Activated CD4-positive, alpha-beta memory T cell treated with anti-CD3 and anti-CD28 coated beads for 36 hours (primary cell): ENCODE data around the gene SPATA19. TPM values are rescaled to one million over a fixed set of nuclear protein-coding genes. Genes with fewer than 3 reads are reported as not detected.

Experiments
- CTCF ChIA-PET: fragments of 350-600 bp; sonication (Branson Sonifier 250); formaldehyde crosslinking; loops from one replicate; lab custom pipeline; 2021; ENCODE audit warnings: antibody characterized with exemption, inconsistent platforms; lab: Charles Lee
- POLR2A ChIA-PET: fragments of 350-600 bp; sonication (Branson Sonifier 250); formaldehyde crosslinking; loops from one replicate; lab custom pipeline; 2021; ENCODE audit warnings: antibody characterized with exemption; lab: Charles Lee
- DNase-seq: peaks from one replicate; pipeline ENCODE4 v3.0.0-alpha.2; 2020
- H3K27ac Mint-ChIP-seq: one replicate; pipeline ENCODE4 v1.8.0; 2021; ENCODE audit warnings: mixed read lengths
- H3K27me3 Mint-ChIP-seq: one replicate; pipeline ENCODE4 v1.8.0; 2021; ENCODE audit warnings: mixed read lengths
- H3K36me3 Mint-ChIP-seq: one replicate; pipeline ENCODE4 v1.8.0; 2021; ENCODE audit warnings: mixed read lengths
- H3K4me1 Mint-ChIP-seq: one replicate; pipeline ENCODE4 v1.8.0; 2021; ENCODE audit warnings: low read depth, mixed read lengths
- H3K4me3 Mint-ChIP-seq: one replicate; pipeline ENCODE4 v1.8.0; 2021; ENCODE audit warnings: mild to moderate bottlenecking, mixed read lengths
- H3K9me3 Mint-ChIP-seq: one replicate; pipeline ENCODE4 v1.8.0; 2021; ENCODE audit warnings: mixed read lengths
- intact Hi-C: fragments of 100-400 bp; cut with micrococcal nuclease; formaldehyde crosslinking; loops from one replicate; pipeline ENCODE4 v1.15.1; 2023
- total RNA-seq, 2 experiments: library from RNA; stranded (reverse); gene quantifications; one replicate each; pipeline ENCODE4 v1.2.3, GENCODE V29; 2021

The SPATA19 gene
- total RNA-seq, 2 experiments from 2014 or later, result not detected

DNA sequence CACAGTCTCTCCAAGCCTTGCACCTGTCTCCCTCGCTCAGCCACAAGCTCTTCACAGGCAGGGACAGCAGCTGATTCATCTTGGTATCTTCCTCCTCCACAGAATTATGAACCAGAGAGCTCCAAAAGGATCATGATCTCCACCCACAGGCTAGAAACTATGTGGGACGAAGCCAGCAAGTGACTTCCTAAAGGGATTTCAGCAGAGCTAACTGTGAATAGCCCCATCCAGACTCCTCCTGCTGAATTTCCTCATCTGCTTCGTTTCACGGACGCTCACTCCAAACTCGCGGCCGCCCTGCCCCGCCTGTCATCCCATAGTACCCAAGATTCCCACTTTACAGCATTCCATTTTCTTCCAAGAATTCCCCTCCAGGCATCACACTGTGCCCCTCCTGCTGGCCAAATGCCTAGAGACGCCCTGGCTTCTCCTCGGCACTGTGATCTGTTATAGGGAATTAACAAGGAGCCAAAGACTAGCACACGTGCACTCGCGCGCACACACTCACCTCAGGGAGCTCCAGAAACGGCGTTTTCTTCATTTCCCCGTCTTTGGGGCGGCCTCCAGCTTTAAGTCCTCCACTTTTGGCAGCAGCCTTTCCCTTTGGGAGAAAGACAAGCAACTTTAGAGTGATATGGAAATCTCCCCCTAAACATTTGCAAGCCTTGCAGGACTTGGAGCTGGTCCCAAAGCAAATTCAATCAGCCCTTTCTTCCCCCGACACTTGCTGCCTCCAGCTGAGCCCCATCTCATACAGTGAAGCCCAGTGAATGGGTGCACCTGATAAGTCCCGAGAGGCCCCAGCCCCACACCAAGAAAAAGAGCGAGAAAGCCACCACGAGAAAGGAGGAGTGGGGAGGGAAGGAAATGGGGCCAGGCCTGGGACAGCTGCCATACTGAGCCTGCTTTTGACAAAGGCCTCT, 35.5 kb downstream of the SPATA19 start:
- no peak overlapping the region for H3K4me3 Mint-ChIP-seq
- no peak for DNase-seq
- H3K27ac Mint-ChIP-seq, result no peak overlapping the region
- H3K4me1 Mint-ChIP-seq, result no peaks in the 10 kb centered on the region
- intact Hi-C loops, result no loop called here
- H3K27me3 Mint-ChIP-seq, result peaks cover 12% of the 10 kb centered on the region
- H3K36me3 Mint-ChIP-seq, result no peaks in the 10 kb centered on the region
- ChIA-PET POLR2A (no interaction called here), CTCF (no interaction called here)
- no peaks in the 10 kb centered on the region for H3K9me3 Mint-ChIP-seq

DNA sequence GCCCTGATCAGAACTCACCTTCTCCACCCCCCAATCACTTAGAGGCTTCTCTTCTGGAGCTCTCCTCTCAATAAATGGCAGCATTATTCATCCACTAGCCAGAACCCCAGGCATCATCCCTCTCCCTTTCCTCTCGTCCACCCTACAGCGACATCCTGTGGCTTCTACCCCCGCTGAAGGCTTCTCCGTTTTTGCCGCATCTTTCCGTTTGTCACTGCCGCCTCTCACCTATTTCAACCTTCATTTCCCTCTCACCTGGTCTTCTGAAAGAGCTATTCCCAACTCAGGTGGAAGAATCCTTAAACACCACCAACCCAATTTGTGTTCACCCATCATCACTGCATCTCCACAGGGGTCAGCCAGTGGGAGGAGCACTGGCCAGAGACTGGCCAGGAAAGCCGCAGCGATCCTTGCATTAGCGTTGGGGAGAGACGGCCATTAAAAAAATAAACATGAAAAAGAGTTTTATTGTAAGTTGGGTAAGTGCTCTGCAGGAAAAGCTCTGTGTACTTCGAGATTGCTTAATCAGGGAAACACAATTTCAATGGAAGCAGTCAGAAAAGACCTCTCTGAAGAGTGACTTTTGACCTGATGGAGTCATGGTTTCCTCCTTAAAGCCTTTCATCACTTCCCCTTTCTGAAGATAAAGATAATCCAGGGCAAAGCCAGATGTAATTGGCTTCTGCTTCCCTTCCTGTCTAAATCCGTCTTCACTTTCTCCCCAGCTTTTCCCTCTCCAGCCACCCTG, 36.7 kb downstream of the SPATA19 start:
- H3K27ac Mint-ChIP-seq, result no peak overlapping the region
- H3K4me1 Mint-ChIP-seq, result no peaks in the 10 kb centered on the region
- H3K27me3 Mint-ChIP-seq, result peaks cover 8% of the 10 kb centered on the region
- H3K36me3 Mint-ChIP-seq, result no peaks in the 10 kb centered on the region
- POLR2A ChIA-PET, result no interaction called here
- intact Hi-C loops, result no loop called here
- CTCF ChIA-PET, result no interaction called here
- no peak overlapping the region for H3K4me3 Mint-ChIP-seq
- DNase-seq, result no peak
- H3K9me3 Mint-ChIP-seq, result no peaks in the 10 kb centered on the region

DNA sequence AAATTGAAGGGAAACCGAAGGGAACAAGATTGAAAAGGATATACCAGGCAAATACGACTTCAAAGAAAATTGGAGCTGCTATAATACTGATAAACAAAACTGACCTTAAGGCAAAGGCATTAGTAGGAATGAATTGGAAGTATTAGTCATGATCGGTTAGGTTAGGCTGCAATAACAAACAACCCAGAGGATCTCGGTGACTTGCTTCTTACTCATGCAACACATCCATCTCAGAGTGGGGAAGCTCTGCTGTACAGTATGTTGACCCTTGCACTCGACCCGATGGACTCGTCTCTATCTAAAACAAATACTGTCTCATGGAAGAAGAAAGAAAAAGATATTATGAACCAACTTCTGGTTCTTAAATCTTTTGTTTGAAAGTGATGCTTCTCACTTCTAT, 42.3 kb downstream of the SPATA19 start:
- POLR2A ChIA-PET, result no interaction called here
- H3K4me3 Mint-ChIP-seq, result no peak overlapping the region
- no peaks in the 10 kb centered on the region for H3K36me3 Mint-ChIP-seq
- intact Hi-C loops, result no loop called here
- H3K27me3 Mint-ChIP-seq, result peaks cover 7% of the 10 kb centered on the region
- CTCF ChIA-PET, result no interaction called here
- no peaks in the 10 kb centered on the region for H3K4me1 Mint-ChIP-seq
- DNase-seq, result no peak
- no peak overlapping the region for H3K27ac Mint-ChIP-seq
- H3K9me3 Mint-ChIP-seq, result no peaks in the 10 kb centered on the region

DNA sequence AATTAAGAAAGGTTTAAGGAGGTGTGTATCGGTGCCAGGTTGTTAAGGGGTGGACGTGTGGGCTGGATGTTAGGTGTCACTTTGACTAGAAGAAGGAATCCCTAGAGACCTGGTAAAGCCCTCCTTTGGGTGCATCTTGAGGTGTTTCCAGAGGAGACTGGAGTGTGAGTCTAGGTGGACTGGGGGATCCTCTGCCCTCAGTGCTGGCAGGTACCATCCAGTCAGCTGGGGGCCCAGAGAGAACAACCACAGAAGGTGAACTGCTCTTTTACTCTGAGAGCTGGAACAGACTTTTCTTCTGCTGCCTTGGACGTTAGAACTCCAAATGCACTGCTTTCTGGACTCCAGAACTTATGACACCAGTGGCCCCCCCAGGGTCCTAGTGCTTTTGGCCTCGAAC, 44.0 kb downstream of the SPATA19 start:
- DNase-seq, result no peak
- POLR2A ChIA-PET, result no interaction called here
- Mint-ChIP-seq H3K27ac (no peak overlapping the region), H3K9me3 (no peaks in the 10 kb centered on the region), H3K27me3 (peaks cover 6% of the 10 kb centered on the region), H3K36me3 (no peaks in the 10 kb centered on the region), H3K4me3 (no peak overlapping the region), H3K4me1 (no peaks in the 10 kb centered on the region)
- CTCF ChIA-PET, result no interaction called here
- intact Hi-C loops, result no loop called here

DNA sequence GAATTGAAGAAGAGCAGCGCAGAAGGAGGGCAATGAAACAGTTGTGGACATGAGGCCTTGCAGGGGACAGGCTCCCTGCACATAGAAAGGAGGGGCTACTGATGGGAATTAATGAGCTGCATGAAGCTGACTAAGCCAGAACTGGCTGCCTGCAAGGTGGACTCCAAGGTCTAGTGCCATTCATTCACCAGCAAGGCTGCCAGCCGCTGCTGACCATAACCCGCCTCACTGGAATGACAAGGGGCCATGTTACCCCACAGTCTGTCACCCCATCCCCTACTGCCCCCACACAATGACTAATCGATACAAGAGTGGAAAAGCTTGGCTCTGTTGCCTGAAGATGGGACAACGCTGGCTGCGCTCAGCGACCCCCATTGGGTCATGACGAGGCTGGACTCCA, 44.6 kb downstream of the SPATA19 start:
- no peak overlapping the region for H3K27ac Mint-ChIP-seq
- CTCF ChIA-PET, result no interaction called here
- intact Hi-C loops, result no loop called here
- no peak for DNase-seq
- POLR2A ChIA-PET, result no interaction called here
- peaks cover 3% of the 10 kb centered on the region for H3K27me3 Mint-ChIP-seq
- H3K9me3 Mint-ChIP-seq, result no peaks in the 10 kb centered on the region
- no peaks in the 10 kb centered on the region for H3K36me3 Mint-ChIP-seq
- no peaks in the 10 kb centered on the region for H3K4me1 Mint-ChIP-seq
- H3K4me3 Mint-ChIP-seq, result no peak overlapping the region

DNA sequence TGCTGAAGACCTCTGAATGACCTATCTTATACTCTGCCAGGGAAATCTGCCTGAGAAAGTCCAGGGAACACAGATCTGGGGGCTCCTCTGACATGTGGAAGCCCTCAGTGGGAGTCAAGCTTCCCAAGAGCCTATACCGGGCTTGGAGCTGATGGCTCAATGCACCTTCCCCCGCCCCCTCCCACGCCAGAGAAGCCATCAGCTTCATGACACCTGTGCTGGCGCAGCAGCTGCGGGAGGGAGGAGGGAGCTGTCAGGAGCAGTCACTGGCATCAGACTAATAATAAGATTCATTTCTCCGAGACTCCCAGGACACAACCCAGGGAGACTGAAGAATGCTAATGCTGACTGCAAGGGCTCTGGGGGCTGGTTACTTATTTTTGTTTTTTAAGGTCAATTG, 47.8 kb downstream of the SPATA19 start:
- peaks cover 17% of the 10 kb centered on the region for H3K9me3 Mint-ChIP-seq
- H3K4me1 Mint-ChIP-seq, result no peaks in the 10 kb centered on the region
- peaks cover 3% of the 10 kb centered on the region for H3K27me3 Mint-ChIP-seq
- ChIA-PET CTCF (no interaction called here), POLR2A (no interaction called here)
- intact Hi-C loops, result no loop called here
- no peak for DNase-seq
- H3K36me3 Mint-ChIP-seq, result no peaks in the 10 kb centered on the region
- H3K4me3 Mint-ChIP-seq, result no peak overlapping the region
- H3K27ac Mint-ChIP-seq, result no peak overlapping the region

DNA sequence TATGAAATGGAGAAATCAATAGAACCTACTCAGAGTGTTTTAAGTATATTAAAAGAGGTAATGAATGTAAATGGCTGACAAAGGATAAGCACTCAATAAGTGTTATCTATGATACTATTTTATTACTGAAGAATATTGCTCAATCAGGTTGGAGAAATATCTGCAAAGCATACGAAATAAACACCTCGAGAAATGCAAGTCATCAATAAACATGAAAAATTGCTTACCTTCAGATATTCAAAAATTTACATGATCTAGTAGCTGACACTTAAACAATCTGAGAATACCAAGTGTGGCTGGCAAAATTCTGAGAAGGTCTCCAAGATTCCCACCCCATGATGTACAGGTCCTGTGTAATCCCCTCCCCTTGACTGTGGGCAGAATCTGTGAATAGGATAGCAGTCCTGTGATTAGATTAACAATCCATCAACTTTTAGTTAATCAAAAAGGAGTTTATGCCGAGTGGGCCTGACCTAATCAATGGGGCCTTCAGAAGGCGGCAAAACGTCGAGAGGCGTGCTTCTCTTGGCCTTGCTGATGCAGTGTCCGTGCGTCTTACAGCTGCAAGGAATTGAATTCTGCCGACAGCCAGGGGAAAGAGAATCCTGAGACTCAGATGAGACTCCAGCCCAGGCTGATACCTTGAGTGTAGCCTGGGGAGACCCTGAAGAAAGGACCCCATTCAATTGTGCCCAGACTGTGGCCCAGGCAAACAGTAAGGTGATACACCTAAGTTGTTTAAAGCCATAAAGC, 49.1 kb downstream of the SPATA19 start:
- DNase-seq, result no peak
- Mint-ChIP-seq H3K4me3 (no peak overlapping the region), H3K9me3 (peaks cover 17% of the 10 kb centered on the region), H3K27ac (no peak overlapping the region), H3K36me3 (no peaks in the 10 kb centered on the region), H3K27me3 (peaks cover 6% of the 10 kb centered on the region), H3K4me1 (no peaks in the 10 kb centered on the region)
- intact Hi-C loops, result no loop called here
- ChIA-PET CTCF (no interaction called here), POLR2A (no interaction called here)

DNA sequence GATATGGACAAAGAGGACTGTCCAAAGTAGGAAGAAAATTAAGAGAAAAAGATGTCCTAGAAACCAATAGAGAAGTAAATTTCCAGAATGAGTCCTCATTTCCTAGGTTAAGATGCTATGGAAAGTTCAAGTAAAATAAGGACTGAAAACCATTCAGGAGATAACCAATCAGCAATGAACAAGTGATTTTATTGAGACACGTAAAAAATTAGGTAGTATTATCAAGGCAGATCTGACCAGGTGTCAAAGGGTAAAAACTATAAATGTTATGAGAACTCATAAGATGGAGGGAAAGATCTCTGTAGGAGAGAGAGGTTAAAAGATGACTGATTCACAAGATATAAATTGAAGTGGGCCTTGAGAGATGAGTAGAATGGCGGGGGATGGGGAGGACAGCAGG, 50.2 kb downstream of the SPATA19 start:
- Mint-ChIP-seq H3K36me3 (no peaks in the 10 kb centered on the region), H3K4me3 (no peak overlapping the region), H3K9me3 (peaks cover 17% of the 10 kb centered on the region), H3K4me1 (no peaks in the 10 kb centered on the region), H3K27me3 (peaks cover 14% of the 10 kb centered on the region), H3K27ac (no peak overlapping the region)
- ChIA-PET CTCF (no interaction called here), POLR2A (no interaction called here)
- no peak for DNase-seq
- intact Hi-C loops, result no loop called here

DNA sequence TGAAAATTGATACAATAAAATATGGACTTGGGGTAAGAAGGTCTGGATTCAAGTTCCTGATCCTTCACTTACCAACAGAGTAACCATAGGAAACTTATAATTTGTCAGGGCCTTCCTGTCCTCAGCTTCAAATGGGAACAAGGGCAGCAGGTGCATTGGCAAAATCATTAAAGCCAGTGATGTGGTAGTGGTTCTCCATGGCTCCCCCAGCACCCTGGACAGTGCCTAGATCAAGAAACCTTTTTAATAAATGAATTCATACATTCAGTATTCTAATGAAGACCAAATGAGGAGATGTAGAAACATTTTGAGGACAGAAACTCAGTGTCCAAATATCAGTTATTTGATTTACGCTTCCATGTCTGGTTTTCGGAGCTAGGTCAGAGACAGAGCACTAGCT, 51.1 kb downstream of the SPATA19 start:
- Mint-ChIP-seq H3K9me3 (peaks cover 17% of the 10 kb centered on the region), H3K4me1 (no peaks in the 10 kb centered on the region), H3K27ac (no peak overlapping the region), H3K36me3 (no peaks in the 10 kb centered on the region), H3K4me3 (no peak overlapping the region), H3K27me3 (peaks cover 18% of the 10 kb centered on the region)
- CTCF ChIA-PET, result no interaction called here
- POLR2A ChIA-PET, result no interaction called here
- no peak for DNase-seq
- intact Hi-C loops, result no loop called here

DNA sequence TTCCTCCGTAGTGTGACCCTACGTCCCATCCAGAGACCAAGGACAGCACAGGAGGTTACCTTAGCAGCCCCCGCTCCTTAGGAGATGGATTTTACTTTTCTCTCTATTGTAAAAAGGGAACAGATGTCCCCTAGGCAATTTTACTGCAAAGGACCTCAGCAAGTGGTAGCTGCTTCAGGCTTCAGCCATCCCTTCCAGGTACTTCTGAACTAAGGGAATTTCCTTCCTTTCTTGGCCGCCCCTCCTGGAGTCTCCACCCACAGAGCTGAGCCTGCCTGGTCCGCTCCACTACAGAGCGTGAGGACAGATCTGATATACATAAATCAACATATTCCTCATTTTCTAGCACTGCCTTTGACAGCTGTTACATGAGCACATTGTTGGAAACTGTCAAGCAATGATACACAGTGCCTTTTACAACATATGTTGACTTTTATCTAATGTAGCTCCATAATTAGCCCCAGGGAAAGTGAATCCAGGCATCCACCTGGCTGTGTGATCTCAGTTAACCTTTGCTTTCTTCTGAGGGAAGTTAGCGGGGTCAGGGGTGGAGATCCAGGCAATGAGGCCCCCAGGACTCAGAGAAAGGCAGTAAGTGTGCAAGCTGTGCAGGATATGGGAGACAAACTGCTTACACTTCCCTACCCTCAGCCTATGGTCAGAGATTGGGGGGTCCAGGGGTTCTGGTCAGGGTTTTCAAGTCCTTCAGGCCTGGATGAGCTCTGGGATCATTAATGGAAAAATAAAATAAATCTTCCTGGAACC, 51.9 kb downstream of the SPATA19 start:
- Mint-ChIP-seq H3K4me3 (no peak overlapping the region), H3K4me1 (no peaks in the 10 kb centered on the region), H3K36me3 (no peaks in the 10 kb centered on the region), H3K9me3 (peaks cover 17% of the 10 kb centered on the region), H3K27ac (no peak overlapping the region), H3K27me3 (peaks cover 21% of the 10 kb centered on the region)
- no peak for DNase-seq
- CTCF ChIA-PET, result no interaction called here
- POLR2A ChIA-PET, result no interaction called here
- intact Hi-C loops, result no loop called here

DNA sequence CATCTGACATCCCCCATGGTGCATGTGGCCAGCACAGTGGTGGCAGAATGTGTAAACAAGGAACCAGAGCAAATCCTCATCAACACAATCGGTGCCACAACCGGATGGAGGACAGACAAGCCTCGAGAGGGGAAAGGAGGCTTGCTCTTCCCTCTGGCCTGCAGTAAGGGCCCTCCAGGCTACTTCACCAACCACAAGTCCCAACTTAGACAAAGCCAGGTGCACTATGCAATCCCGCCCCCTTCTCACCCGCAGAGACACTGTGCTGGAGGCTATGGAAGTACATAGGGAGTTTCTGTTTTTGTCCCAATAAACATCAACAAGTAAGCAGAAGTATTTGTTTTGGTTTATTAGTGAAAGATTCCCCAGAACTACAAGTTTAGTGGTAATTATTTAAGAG, 54.3 kb downstream of the SPATA19 start:
- intact Hi-C loops, result no loop called here
- POLR2A ChIA-PET, result no interaction called here
- H3K36me3 Mint-ChIP-seq, result no peaks in the 10 kb centered on the region
- H3K4me3 Mint-ChIP-seq, result no peak overlapping the region
- peaks cover 36% of the 10 kb centered on the region for H3K27me3 Mint-ChIP-seq
- peaks cover 4% of the 10 kb centered on the region for H3K4me1 Mint-ChIP-seq
- CTCF ChIA-PET, result no interaction called here
- H3K9me3 Mint-ChIP-seq, result peaks cover 17% of the 10 kb centered on the region
- H3K27ac Mint-ChIP-seq, result no peak overlapping the region
- no peak for DNase-seq
